Effector memory CD4-positive, alpha-beta T cell (primary cell): Measurements from ENCODE around the gene ANKRD28.

ENCODE experiments used
- DNase-seq, 3 donors: peaks; one replicate each; pipeline ENCODE4 v3.0.0-alpha.2; 2020
- H3K27ac ChIP-seq: 2 replicates; pipeline ENCODE4 v1.7.0; 2013; ENCODE audit warnings: mild to moderate bottlenecking, low read length, moderate library complexity; ENCODE audit not compliant: insufficient read depth, poor library complexity, severe bottlenecking
- H3K27me3 ChIP-seq: replicated peaks from 2 replicates; pipeline ENCODE4 v1.7.0; 2013; ENCODE audit warnings: mild to moderate bottlenecking, low read length; ENCODE audit not compliant: insufficient read depth, control insufficient read depth, poor library complexity, severe bottlenecking
- H3K36me3 ChIP-seq: 2 replicates; pipeline ENCODE4 v1.7.0; 2013; ENCODE audit warnings: mild to moderate bottlenecking, low read length, moderate library complexity; ENCODE audit not compliant: control insufficient read depth, insufficient read depth
- H3K4me1 ChIP-seq: 2 replicates; pipeline ENCODE4 v1.7.0; 2013; ENCODE audit warnings: low read length, mild to moderate bottlenecking; ENCODE audit not compliant: control insufficient read depth, insufficient read depth, poor library complexity, severe bottlenecking
- H3K4me3 ChIP-seq: 2 replicates; pipeline ENCODE4 v1.7.0; 2013; ENCODE audit warnings: low read length, low read depth, mild to moderate bottlenecking; ENCODE audit not compliant: insufficient read depth, poor library complexity, severe bottlenecking
- H3K9me3 ChIP-seq: 2 replicates; pipeline ENCODE4 v1.7.0; 2013; ENCODE audit warnings: mild to moderate bottlenecking, low read length, moderate library complexity; ENCODE audit not compliant: control insufficient read depth

The ANKRD28 gene

GRCh38 chr3:15683253-15683652, 114.5 kb downstream of the ANKRD28 start:
- no peak for DNase-seq
- Histone ChIP-seq H3K27me3 (no peaks in the 10 kb centered on the region), H3K4me3 (no peak overlapping the region), H3K36me3 (peaks cover 24% of the 10 kb centered on the region), H3K4me1 (no peaks in the 10 kb centered on the region), H3K9me3 (no peaks in the 10 kb centered on the region), H3K27ac (no peak overlapping the region)

GRCh38 chr3:15682561-15683185, 115.1 kb downstream of the ANKRD28 start:
- DNase-seq = no peak
- H3K4me1 ChIP-seq = no peaks in the 10 kb centered on the region
- no peaks in the 10 kb centered on the region for H3K27me3 ChIP-seq
- H3K9me3 ChIP-seq = no peaks in the 10 kb centered on the region
- no peak overlapping the region for H3K27ac ChIP-seq
- H3K4me3 ChIP-seq = no peak overlapping the region
- peaks cover 24% of the 10 kb centered on the region for H3K36me3 ChIP-seq

- H3K9me3 ChIP-seq = no peaks in the 10 kb centered on the region
- H3K36me3 ChIP-seq = peaks cover 30% of the 10 kb centered on the region
- no peaks in the 10 kb centered on the region for H3K27me3 ChIP-seq
- no peaks in the 10 kb centered on the region for H3K4me1 ChIP-seq
- H3K4me3 ChIP-seq = no peak overlapping the region
- no peak overlapping the region for H3K27ac ChIP-seq
- no peak for DNase-seq
Observed at GRCh38 chr3:15681668-15682067, 116.1 kb downstream of the ANKRD28 start.

GRCh38 chr3:15679306-15679705, 118.5 kb downstream of the ANKRD28 start:
- H3K27me3 ChIP-seq = no peaks in the 10 kb centered on the region
- H3K9me3 ChIP-seq = no peaks in the 10 kb centered on the region
- no peak overlapping the region for H3K4me3 ChIP-seq
- H3K27ac ChIP-seq = no peak overlapping the region
- no peak for DNase-seq
- no peaks in the 10 kb centered on the region for H3K4me1 ChIP-seq
- H3K36me3 ChIP-seq = peaks cover 38% of the 10 kb centered on the region

- Histone ChIP-seq H3K27ac (no peak overlapping the region), H3K27me3 (no peaks in the 10 kb centered on the region), H3K36me3 (peaks cover 36% of the 10 kb centered on the region), H3K4me3 (no peak overlapping the region), H3K9me3 (no peaks in the 10 kb centered on the region), H3K4me1 (no peaks in the 10 kb centered on the region)
- no peak for DNase-seq
Observed at GRCh38 chr3:15676259-15676658, 121.5 kb downstream of the ANKRD28 start.

GRCh38 chr3:15673536-15673935, 124.2 kb downstream of the ANKRD28 start:
- no peak for DNase-seq
- Histone ChIP-seq H3K27me3 (no peaks in the 10 kb centered on the region), H3K9me3 (no peaks in the 10 kb centered on the region), H3K27ac (no peak overlapping the region), H3K4me1 (no peaks in the 10 kb centered on the region), H3K36me3 (peaks cover 34% of the 10 kb centered on the region), H3K4me3 (no peak overlapping the region)

- DNase-seq = peak; percentile 28 to 34 (median 32)
- Histone ChIP-seq H3K27me3 (no peaks in the 10 kb centered on the region), H3K4me3 (no peak overlapping the region)
Observed at GRCh38 chr3:15667484-15667883, 130.3 kb downstream of the ANKRD28 start.

GRCh38 chr3:15666277-15666676, 131.5 kb downstream of the ANKRD28 start:
- Histone ChIP-seq H3K4me1 (peaks cover 14% of the 10 kb centered on the region), H3K4me3 (no peak overlapping the region), H3K27ac (no peak overlapping the region), H3K27me3 (no peaks in the 10 kb centered on the region), H3K9me3 (no peaks in the 10 kb centered on the region), H3K36me3 (peaks cover 4% of the 10 kb centered on the region)
- no peak for DNase-seq

More at GRCh38 chr3:15667484-15667883, 130.3 kb downstream of the ANKRD28 start:
- H3K4me1 ChIP-seq = peaks cover 14% of the 10 kb centered on the region
- no peak overlapping the region for H3K27ac ChIP-seq
- H3K36me3 ChIP-seq = peaks cover 4% of the 10 kb centered on the region
- no peaks in the 10 kb centered on the region for H3K9me3 ChIP-seq

- H3K4me1 ChIP-seq = peaks cover 14% of the 10 kb centered on the region
- no peak overlapping the region for H3K27ac ChIP-seq
- H3K27me3 ChIP-seq = no peaks in the 10 kb centered on the region
- no peak for DNase-seq
- no peaks in the 10 kb centered on the region for H3K9me3 ChIP-seq
- H3K36me3 ChIP-seq = peaks cover 4% of the 10 kb centered on the region
- no peak overlapping the region for H3K4me3 ChIP-seq
Observed at GRCh38 chr3:15665510-15666150, 132.1 kb downstream of the ANKRD28 start.

GRCh38 chr3:15664144-15664543, 133.6 kb downstream of the ANKRD28 start:
- peaks cover 23% of the 10 kb centered on the region for H3K4me1 ChIP-seq
- H3K9me3 ChIP-seq = no peaks in the 10 kb centered on the region
- H3K4me3 ChIP-seq = no peak overlapping the region
- no peaks in the 10 kb centered on the region for H3K27me3 ChIP-seq
- no peak overlapping the region for H3K27ac ChIP-seq
- no peak for DNase-seq
- no peaks in the 10 kb centered on the region for H3K36me3 ChIP-seq
